HG03103 (cell line): ENCODE measurements around the gene TNFAIP8L1.

ENCODE experiments used
- ATAC-seq: cut with Tn5 transposase; IDR thresholded peaks from one replicate; pipeline ENCODE4 v1.9.1; 2021; ENCODE audit warnings: low read depth; ENCODE audit not compliant: unreplicated experiment

TNFAIP8L1 gene

GRCh38 chr19:4699826-4700692 is 60.7 kb downstream of the TNFAIP8L1 start:
- no peak for ATAC-seq

- ATAC-seq: no peak
These were observed 61.3 kb downstream of the TNFAIP8L1 start for GRCh38 chr19:4700693-4700970.

- no peak for ATAC-seq
These were observed 62.2 kb downstream of the TNFAIP8L1 start for GRCh38 chr19:4701557-4701956.

GRCh38 chr19:4702764-4703163 is 63.4 kb downstream of the TNFAIP8L1 start:
- ATAC-seq: no peak

GRCh38 chr19:4703671-4704316 is 64.5 kb downstream of the TNFAIP8L1 start:
- ATAC-seq: no peak

- no peak for ATAC-seq
These were observed 65.0 kb downstream of the TNFAIP8L1 start for GRCh38 chr19:4704317-4704673.
